Stimulated activated CD8-positive, alpha-beta memory T cell treated with anti-CD3 and anti-CD28 coated beads, Interleukin-12 subunit alpha, Interleukin-12 subunit beta, amount 100 ng/mL, for 24 hours (primary cell): ENCODE data around the gene CADM2.
"Not testable (repeated sequence)": the region's sequence is repeated elsewhere in the genome, so short reads cannot be mapped to it uniquely, and the experiment has no call there.

Experiments used
- DNase-seq: peaks from one replicate; pipeline ENCODE4 v3.0.0-alpha.2; 2020; ENCODE audit errors: extremely low read depth

The CADM2 gene

DNA sequence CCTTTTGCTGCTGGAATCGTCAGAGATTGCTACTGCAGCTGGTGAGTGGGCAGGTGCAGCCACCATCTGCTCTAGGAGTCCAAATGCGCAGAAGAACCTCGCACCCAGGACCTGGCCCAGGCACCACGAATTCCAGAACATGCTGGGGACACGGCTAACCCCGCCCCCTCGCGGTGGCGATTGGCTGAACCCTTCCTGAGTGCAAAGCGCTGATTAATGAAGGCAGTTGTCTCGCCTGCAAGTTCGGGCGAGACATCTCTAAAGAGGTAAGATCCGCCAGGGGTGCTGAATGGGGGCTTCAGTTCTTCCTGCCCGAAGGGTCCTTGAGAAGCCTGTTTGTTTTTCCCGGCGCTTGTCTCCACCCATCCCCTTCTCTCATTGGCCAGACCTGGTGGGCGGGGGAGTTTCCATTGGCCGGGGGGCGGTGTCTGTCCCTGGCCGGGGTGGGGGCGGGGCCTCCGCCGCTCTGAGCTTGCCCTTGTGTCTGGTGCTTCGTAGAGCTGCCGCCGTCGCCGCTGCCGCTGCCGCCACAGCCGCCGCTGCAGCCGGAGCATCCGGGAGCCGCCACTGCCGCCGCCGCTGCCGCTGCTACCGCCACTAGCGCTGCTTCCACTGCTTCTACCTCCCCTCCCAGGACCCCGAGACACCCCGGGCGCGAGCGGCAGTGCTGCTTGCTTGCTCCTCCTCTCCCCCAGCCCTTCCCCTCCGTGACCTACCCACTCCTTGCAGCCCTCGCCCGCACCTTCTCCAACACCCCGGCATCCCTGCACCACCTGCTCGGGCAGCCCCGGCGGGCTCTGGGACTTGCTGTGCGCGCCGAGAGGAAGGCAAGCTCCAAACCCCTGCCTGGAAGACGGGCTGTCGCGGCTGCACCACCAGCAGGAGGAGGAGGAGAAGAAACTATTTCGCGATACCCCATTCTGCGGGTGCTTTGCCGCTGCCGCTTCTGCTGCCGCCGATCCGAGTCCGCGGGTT lies at the start of gene CADM2:
Gene CADM2, plus strand, starts transcription at position 495 of the 975 bp plus-strand sequence.
- peak; percentile 51 for DNase-seq

DNA sequence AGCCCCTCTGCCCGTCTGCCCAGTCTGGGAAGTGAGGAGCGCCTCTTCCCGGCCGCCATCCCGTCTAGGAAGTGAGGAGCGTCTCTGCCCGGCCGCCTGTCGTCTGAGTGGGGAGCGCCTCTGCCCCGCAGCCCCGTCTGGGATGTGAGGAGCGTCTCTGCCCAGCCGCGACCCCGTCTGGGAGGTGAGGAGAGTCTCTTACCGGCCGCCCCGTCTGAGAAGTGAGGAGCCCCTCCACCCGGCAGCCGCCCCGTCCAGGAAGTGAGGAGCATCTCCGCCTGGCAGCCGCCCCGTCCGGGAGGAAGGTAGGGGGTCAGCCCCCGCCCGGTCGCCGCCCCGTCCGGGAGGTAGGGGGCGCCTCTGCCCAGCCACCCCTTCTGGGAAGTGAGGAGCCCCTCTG lies 40.2 kb upstream of the CADM2 start:
- DNase-seq: not testable (repeated sequence)

DNA sequence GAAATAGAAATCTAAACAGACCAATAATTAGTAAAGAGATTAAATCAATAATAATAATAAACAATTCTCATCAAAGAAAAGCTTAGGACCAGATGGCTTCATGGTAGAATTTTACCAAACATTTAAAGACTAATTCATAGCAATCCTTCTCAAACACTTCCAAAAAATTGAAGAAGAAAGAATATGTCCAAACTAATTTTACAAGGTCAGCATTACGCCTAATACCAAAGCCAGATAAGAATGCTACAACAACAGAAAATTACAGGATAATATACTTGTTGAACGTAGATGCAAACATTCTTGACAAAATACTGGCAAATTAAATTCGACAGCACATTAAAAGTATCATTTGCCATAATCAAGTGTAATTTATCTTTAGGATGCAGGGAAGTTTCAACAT lies 36.1 kb upstream of the CADM2 start:
- no peak for DNase-seq

DNA sequence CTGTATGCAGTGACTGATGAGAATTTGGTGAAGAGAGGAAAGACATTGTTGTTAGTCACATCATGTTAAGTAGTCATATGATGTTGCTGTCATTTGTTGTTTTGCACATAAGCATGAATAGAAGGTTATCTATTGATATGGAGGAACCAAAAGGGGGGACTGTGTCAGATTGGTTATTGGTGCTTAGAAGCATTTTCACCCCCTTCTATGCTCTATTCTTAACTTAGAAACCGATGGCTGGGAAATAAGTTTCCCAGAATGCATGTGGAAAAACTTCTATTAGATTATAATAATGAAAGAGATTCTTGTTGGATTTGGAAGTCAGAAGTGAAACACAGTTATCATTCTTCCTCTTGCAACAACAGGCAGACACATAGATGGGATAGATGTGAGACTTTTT lies 33.2 kb upstream of the CADM2 start:
- DNase-seq: no peak

DNA sequence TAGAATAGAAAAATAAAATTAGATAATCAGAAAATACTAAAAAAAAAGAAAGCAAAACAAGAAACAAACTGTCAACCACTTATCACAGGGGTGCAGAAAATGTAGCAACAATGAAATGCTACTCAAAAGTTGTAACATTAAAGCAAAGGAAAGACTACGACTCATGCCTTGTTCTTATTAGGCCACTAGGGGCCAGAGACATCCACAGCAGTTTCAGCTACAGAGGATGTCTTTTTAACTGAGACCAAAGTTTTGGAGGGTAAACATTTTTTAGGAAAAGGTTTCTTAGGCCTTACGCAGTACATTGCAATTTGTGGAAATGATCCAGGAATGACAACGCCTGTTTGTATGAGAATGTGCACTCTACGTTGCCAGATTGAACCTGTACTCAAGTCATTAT lies 15.4 kb upstream of the CADM2 start:
- DNase-seq: no peak

DNA sequence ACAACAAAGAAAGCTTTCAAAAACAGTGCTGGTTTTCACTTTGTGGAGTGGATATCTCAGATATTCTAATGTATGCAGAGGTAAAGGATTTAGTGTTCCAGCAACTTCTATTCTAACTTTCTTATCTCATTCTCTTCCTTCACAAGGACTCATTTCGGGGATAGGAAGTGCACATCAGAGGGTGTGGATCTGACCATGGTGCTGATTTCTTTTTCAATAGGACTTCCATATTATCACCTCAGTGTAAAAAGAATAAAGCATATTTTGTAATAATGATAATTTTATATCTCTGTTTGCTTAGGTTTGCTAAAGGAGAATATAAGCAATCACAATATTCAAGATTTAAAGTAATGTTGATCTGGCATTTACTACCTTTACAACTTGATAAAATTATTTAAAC lies 12.5 kb upstream of the CADM2 start:
- DNase-seq: no peak

DNA sequence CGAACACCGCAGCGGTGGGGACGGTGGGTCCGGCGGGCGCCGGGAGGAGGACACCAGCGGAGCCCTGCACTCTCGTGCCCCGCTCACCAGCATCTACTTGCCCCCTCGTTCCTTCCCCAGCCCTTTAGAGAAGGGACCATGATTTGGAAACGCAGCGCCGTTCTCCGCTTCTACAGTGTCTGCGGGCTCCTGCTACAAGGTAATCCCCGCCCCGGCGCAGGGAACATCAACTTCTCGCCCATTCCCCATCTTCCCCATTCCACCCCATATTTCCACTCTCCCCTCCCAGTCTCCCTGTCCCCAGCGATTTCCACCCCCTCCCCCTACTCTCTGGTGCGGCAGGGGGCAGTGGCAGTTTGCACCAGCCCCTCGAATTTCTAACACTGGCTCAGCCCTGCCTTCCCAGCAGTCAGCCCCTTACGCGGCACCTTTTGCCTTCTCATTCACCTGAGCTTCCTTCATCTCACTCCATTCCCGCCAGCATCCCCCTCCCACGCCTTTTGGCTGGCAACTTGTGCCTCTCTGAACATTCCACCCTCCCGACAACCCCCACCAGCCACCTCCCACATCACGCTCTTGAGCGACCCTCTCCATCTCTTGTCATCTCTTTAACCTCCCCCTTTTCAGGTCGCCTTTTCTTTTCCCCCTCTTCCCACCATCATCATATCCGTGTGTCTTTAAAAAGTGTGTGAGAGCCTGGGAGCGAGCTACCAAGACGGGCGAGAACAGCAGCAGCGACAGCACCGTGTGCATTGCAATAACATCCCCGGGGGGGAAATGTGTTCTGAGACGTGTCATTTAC lies 882 bp downstream of the CADM2 start:
- DNase-seq: no peak

DNA sequence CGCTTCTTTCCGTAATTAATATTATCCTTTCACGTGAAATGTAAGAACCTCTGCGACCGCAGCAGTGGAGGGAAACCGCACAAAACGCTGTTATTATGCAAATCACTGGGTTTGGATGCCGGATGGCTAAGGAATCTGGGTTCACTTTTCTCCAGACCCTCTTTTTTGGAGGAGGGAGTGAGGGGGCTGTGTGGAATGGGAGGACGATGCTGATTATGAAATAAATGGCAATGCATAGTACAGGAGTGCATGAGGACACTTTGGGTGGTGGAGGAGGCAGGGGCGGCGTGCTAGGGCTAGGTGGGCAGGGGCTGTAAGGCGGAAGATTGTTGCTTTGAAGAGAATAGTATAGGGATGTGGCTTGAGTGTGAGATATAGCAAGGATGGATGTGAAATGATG lies 1.8 kb downstream of the CADM2 start:
- no peak for DNase-seq

DNA sequence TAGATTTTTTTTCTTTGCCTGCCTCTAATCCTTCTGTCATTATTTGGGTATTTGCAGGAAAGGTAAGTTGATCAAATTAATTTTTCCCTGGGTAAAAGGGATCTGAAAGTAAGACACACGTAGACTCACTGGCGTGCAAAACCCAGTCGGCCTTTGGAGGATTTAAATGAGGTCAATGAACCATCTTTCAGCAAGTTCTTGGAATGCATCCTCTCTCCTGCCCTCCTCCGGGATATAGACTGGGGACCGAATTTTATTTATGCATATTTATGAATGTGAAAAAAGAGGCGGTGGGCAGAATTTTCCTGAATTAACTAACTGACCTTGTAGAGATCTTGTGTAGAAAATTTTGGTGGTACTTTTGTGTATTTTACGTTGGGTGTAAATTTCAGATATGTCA lies 2.2 kb downstream of the CADM2 start:
- no peak for DNase-seq

DNA sequence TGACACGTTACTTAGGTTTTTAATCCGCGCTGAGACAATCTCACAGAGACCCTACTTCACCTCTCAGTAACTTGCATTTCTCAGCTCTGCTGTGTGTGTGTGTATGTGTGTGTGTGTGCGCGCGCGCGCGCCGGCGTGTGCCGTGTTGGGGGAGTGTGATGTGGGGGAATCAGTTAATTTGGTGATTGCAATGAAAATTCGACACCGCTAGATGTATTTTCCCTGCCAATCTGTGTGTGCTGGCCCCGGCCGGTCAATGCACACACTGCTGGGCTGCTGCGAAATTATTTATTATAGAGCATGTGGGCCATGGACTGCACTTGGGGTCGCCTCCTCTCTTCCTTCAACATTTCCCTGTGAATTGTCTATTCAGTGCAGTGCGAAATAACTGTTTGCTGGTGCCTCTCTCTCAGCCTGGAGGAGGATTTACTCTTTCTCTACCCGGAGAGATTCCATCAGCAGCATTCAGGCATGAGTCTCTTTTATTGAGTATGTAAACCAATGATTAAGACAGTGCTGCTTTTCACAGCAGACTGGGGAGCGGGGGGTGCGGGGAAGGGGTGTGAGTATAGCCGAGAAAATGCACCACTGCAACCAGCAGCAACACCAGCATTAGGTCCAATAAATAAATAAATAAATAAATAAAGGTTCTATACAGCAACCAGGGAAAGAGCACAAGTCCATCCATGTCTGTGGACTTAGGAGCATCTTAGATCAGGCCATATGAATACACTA lies 2.9 kb downstream of the CADM2 start:
- no peak for DNase-seq

DNA sequence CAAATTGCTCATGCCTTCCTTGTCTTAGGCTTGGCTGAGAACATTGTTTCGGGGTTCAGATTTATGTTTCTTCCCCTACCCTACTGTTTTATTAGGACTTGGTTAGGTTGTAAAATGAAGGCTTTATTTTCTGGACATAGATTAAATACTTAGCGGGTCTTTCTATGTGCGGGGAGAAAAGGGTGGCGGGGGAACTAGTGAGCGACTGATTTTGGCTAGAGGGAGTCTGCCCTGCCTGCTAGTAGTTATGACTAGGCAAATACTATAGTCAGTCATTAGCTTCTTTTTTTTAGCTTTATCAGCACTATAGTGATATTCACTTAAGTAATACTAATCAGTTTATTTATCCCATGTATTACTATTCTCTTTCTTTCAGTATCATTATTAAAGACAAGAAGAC lies 3.6 kb downstream of the CADM2 start:
- no peak for DNase-seq

DNA sequence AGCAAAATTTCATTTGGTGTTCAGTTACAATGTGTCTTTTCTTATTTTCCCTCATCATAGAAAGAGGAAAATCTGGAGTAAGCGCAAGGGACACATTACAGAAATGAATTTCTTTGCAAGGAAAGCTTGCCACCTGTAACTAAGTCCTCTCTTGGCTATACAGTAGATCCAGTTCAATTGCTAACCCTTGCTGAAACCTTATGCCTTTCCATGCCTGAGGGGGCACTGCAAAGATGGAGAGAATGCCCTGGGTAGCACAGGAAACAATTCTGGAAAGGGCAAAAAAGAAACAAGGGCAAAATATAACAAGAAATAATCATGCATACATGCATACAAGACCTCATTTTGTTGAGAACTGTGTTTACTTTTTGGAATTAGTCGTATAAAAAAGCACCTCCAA lies 4.3 kb downstream of the CADM2 start:
- DNase-seq: no peak

DNA sequence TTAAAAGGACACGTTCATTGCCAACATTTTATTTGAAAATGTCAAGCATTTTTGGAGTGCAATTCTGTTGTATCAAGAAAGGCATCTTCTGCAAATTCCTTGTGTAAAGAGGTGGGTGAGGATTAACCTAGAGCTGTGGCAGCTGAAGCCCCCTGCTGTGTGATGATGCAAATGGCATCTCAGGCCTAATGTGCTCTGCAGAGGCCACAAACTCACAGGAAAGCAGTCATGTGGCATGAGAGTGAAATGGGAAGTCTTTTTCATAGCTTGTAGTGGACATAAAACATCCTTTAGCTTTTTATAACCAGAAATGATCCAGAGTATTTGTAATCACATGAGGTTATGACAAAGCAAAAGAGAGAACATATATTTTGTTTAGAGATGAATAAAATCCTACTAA lies 6.4 kb downstream of the CADM2 start:
- no peak for DNase-seq

DNA sequence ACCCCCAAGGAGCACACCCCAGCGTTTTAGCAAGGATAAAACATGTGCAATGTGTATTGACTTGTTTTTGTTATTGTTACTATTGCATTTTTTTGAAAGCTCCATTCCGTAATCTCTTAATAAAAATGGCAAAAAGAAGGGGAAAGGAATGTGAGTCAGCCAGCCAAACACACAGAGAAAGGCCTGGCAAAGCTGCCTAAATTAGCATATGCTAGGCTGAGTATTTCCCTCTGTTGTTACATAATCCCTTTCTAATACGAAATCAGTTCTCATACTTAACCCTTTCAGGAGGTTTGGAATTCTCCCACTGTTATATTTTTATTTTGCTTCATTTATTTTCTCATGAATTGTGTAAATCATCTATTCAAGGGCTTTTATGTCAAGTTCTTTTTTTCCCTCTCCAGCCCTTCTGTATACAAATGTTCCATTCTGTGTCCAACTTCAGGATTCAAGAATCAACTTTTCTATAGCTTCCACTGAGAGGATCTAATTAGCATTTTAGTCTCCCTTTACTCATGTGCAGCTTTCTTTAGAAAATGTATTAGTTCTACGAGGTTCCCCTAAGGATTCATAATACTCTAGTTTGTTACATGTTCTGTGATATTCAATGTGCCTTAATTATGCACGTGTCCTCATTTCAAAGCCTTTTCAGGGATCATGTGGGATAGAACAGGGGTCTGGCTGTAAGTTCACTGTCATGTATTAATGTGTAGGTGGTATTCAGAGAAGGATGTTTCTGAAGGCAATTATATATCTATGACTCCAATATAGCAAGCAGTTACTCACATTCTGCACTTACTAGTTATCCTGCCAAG lies 9.2 kb downstream of the CADM2 start:
- DNase-seq: no peak

DNA sequence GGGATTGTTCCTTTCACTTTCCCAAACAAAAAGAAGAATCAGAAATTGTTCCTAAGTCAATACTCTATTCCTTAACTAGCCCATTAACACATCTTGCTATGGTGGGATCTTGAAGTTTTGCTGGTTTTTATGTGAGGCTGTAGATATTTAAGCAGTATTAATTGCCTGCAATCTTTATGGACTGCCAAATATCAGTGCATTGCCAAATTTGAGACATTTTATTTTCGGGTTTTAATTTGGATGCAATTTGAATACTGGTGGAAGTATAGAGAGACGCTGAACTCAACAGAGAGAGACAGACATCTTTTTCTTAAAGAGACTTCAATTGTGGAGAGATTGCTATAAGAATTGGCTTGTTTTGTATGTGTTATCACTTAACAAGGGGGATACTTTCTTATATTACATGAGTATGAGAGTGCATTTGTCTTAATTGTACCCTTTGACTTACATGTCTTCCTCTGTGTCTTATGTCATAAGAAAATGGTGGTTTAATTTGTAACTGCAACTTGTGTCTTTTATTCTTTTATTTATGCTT lies 10.0 kb downstream of the CADM2 start:
- no peak for DNase-seq

DNA sequence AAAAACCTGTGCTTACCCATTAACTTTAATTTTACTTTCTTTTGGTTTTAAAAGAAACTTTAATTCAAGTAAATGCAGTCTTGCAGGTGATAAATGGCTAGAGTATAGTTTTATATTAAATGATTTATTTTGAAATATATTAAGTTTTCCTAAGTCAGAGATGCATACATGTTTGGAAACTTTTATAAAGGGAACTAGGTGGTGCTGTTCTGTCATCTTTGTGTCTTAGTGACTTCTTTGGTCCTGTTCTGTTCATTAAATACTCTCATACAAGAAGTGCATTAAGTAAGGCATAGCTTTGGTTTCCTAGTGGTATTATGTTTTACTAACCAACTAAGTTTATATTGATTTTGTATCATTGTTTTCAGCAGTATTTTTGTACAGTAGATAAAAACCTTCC lies 15.6 kb downstream of the CADM2 start:
- no peak for DNase-seq

DNA sequence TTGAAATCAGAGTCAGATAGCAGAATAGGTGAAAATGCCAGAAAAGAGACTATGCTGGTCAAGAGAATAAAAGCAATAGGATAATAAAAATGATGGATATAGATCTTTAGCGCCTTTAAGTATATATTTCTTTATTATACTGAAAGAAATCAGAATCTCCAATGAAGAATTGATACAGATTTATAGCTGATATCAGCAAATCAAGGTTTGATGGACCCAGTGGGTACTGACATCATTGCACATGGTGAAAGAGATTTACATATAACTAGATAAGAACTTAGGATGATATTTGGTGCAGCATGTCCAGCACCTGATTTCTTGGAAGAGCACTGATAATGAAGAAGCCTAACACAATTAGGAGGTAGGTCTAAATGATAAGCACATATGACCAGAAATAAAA lies 18.2 kb downstream of the CADM2 start:
- no peak for DNase-seq

DNA sequence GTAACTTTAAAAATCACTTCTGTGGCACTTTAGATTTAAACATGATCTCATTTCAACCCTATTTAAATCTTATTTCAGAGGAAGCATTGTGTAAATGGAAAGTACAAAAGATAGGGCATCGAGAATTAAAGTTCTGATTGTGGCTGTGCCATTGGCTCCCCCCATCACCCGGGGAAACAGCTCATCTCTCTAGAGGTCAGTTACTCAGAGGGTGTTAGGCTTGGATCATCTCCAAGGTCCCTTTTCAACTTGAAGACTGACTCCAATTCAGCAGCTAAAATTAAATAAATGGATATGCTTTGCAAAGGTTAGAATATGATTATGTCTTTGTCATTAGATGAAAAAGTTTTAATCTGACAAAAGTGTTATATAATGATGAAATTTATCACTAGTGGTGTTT lies 20.1 kb downstream of the CADM2 start:
- DNase-seq: no peak

DNA sequence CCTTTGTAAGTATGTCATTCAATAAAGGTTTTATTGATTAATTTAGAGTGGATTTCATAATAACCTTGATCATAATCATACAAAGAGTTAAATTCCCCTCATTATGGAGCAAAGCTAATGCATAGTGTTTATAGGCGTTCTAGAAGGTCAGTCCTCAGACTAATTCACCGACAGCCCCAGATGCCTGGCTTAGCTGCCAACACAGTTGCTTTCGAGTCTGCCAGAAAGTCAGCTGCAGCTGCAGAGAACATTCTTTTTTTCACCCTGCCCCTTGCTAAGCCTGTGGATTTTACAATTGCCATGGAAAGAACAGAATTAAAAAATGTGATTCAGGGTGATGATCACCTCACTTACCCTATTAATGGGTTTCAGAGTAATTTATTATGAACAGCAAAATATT lies 21.2 kb downstream of the CADM2 start:
- no peak for DNase-seq

DNA sequence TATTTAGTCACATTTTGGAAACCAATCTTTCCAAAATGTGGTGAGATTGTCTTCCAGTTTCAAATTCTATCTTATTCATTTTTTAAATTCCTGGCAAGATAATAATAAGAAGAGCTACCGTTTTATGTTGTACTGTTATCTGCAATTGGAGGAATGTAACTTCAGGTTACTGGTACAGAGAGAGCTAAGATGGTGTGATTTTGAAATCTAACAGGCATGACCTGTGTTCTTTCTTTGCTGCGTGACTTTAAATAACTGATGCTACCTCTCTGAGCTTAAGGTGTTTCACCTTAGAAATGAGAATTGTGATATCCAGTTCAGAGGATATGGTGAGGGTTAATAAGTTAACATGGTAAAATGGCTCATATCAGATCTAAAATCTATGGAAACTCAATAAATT lies 21.7 kb downstream of the CADM2 start:
- no peak for DNase-seq

DNA sequence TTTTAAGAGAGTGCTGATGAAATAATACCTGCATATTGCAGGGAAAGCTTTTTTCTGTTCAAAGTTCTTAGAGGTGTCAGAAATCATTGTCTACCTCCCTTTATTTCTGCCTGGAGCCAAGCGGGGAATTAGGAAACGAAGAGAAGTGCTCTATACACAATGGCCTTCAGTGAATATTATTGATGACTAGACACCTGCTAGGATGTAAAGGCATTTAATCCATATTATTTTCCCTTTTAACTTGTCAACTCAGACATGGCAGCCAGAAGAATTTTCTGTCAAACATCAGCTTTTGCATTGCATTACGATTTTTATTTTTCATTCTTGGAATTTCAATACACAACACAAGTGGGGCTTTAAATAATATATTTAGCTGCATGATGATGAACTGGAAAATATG lies 24.7 kb downstream of the CADM2 start:
- no peak for DNase-seq
